ENCODE results near the gene PAPOLG. TPM values are rescaled to one million over a fixed set of nuclear protein-coding genes. Genes with fewer than 3 reads are reported as not detected.

The PAPOLG gene
- total and polyA plus RNA-seq, 2 donors (not counting 3 experiments of a cell fraction or from before 2014, with no cell fraction given), result 4.2 to 14.9 TPM

- ChIA-PET POLR2A (no interaction called here), CTCF (interaction anchor here (1.4 to 1.8 kb wide), 2 partner anchors 10 to 38 kb away, joined by 4 to 5 read pairs; partner anchors contain the start of gene PAPOLG)
- no peaks in the 10 kb centered on the region for H3K79me2 ChIP-seq (ENCODE audit: control insufficient read depth, insufficient read depth, low read length)
- FAIRE-seq, result no peak
- no peaks in the 10 kb centered on the region for H3K36me3 ChIP-seq (ENCODE audit: control insufficient read depth in 2 of 2, extremely low read depth in 1 of 2, insufficient read depth in 2 of 2, low read length in 2 of 2)
- H3K4me3 ChIP-seq (replicated peaks in 1 of 3; ENCODE audit: insufficient read depth in 1 of 3, low read depth in 1 of 3, low read length in 3 of 3), result no peak overlapping the region
- no peak overlapping the region for H3K4me2 ChIP-seq (ENCODE audit: insufficient read depth, low read length)
- no peak for DNase-seq (ENCODE audit: low read depth, low spot score)
- no peaks in the 10 kb centered on the region for H3K9me3 ChIP-seq (replicated peaks; ENCODE audit: control insufficient read depth, insufficient read depth, low read length)
- no peaks in the 10 kb centered on the region for H3K4me1 ChIP-seq (ENCODE audit: control insufficient read depth, extremely low read depth, insufficient read depth, low read length)
- TF ChIP-seq MAX (IDR thresholded peaks at IDR 0.05; ENCODE audit: insufficient read depth, insufficient read length) (no peak), MYC (IDR thresholded peaks at IDR 0.05; ENCODE audit: low read depth, low read length) (no peak), EZH2 (IDR thresholded peaks at IDR 0.05; ENCODE audit: borderline replicate concordance, low read depth, low read length, severe bottlenecking) (no peak), CTCF (IDR thresholded peaks at IDR 0.05; ENCODE audit: extremely low read depth in 1 of 2, insufficient read depth in 1 of 2, low read depth in 1 of 2, low read length in 2 of 2) (no peak), GATA2 (IDR thresholded peaks at IDR 0.05; ENCODE audit: insufficient read depth, insufficient read length, low read depth, low read length) (no peak), POLR2AphosphoS5 (IDR thresholded peaks at IDR 0.05; ENCODE audit: insufficient read depth, low read depth, low read length) (no peak), FOS (IDR thresholded peaks at IDR 0.05; ENCODE audit: borderline replicate concordance, insufficient read depth, low read length) (no peak), JUN (IDR thresholded peaks at IDR 0.05; ENCODE audit: borderline replicate concordance, insufficient read depth, insufficient read length, low read depth) (no peak), POLR2A (IDR thresholded peaks at IDR 0.05; ENCODE audit: low read depth, low read length) (no peak)
- intact Hi-C loops (cut with micrococcal nuclease), result no loop called here
- dilution Hi-C loops (cut with MboI; ENCODE audit: extremely low pct_ligation_motif_present, low sequenced_read_pairs), result no loop called here
- H3K27ac ChIP-seq (ENCODE audit: insufficient read depth, low read depth, low read length), result no peak overlapping the region
- BruUV-seq (replicated peaks), result no TSS peak
- H3K27me3 ChIP-seq (ENCODE audit: control insufficient read depth in 2 of 2, insufficient read depth in 2 of 2, low read length in 2 of 2), result no peaks in the 10 kb centered on the region
- no peaks in the 10 kb centered on the region for H4K20me1 ChIP-seq (replicated peaks; ENCODE audit: control insufficient read depth, extremely low read depth, insufficient read depth, low read length)
- no peaks in the 10 kb centered on the region for H3K9me1 ChIP-seq (replicated peaks; ENCODE audit: control insufficient read depth, extremely low read depth, insufficient read depth, low read length)
- no peak overlapping the region for H2AFZ ChIP-seq (ENCODE audit: low read depth, low read length)
- no peak overlapping the region for H3K9ac ChIP-seq (replicated peaks; ENCODE audit: extremely low read depth, insufficient read depth, low read length)
These were observed 9.8 kb upstream of the PAPOLG start for GRCh38 chr2:60746318-60746717.
